ENCODE measurements around the gene KIF21B. TPM values are rescaled to one million over a fixed set of nuclear protein-coding genes. Genes with fewer than 3 reads are reported as not detected.

The KIF21B gene
- total and polyA plus RNA-seq, 2 of the 4 experiments (the other 2 are of a cell fraction) = 0.36 to 0.55 TPM

GRCh38 chr1:201006450-201006849 lies 17.1 kb downstream of the KIF21B start:
- TF ChIP-seq CHD1 (IDR thresholded peaks at IDR 0.05; ENCODE audit: low read depth, low read length) = no peak
- TF ChIP-seq MAZ (IDR thresholded peaks at IDR 0.05; ENCODE audit: borderline replicate concordance, low read depth, low read length) = no peak
- TF ChIP-seq RCOR1 (IDR thresholded peaks at IDR 0.05; ENCODE audit: insufficient replicate concordance, low read length) = no peak
- no peak for TF ChIP-seq CTCF (conservative IDR thresholded peaks at IDR 0.05; ENCODE audit: low read depth, low read length)
- no peak for TF ChIP-seq NFE2L2 (IDR thresholded peaks at IDR 0.05; ENCODE audit: low read depth, low read length)
- no peak for TF ChIP-seq CEBPB (IDR thresholded peaks at IDR 0.05; ENCODE audit: low read depth, low read length)
- no peak for TF ChIP-seq MXI1 (IDR thresholded peaks at IDR 0.05; ENCODE audit: borderline replicate concordance, low read depth, low read length)
- TF ChIP-seq RAD21 (IDR thresholded peaks at IDR 0.05; ENCODE audit: low read length) = no peak
- TF ChIP-seq ELK1 (IDR thresholded peaks at IDR 0.05; ENCODE audit: borderline replicate concordance, low read depth, low read length) = no peak
- POLR2A ChIA-PET (ENCODE audit: unreplicated experiment) = no interaction called here
- no peak overlapping the region for H3K56ac ChIP-seq (ENCODE audit: extremely low read depth, insufficient read depth, low read length)
- H2BK120ac ChIP-seq (ENCODE audit: low read depth, low read length) = no peak overlapping the region
- no peak overlapping the region for H2AK5ac ChIP-seq (ENCODE audit: low read depth, low read length)
- intact Hi-C loops (cut with micrococcal nuclease) = no loop called here
- H3K4me1 ChIP-seq (ENCODE audit: control insufficient read depth, insufficient read depth, low read length) = no peaks in the 10 kb centered on the region
- no peak overlapping the region for H4K8ac ChIP-seq (ENCODE audit: low read depth in 2 of 2, low read length in 2 of 2)
- no TSS peak for BruUV-seq (replicated peaks)
- no peaks in the 10 kb centered on the region; the same call in 1 of the 2 replicates for H3K36me3 ChIP-seq (ENCODE audit: control insufficient read depth, insufficient read depth, low read length)
- no peak overlapping the region for H2BK20ac ChIP-seq (ENCODE audit: low read depth, low read length)
- H3K18ac ChIP-seq (ENCODE audit: low read depth, low read length) = no peak overlapping the region
- no peak overlapping the region for H2AFZ ChIP-seq (replicated peaks; ENCODE audit: low read length, poor library complexity)
- no peak overlapping the region for H2BK15ac ChIP-seq (ENCODE audit: low read depth, low read length)
- H4K91ac ChIP-seq (ENCODE audit: insufficient read depth, low read depth, low read length) = no peak overlapping the region
- H3K27me3 ChIP-seq (ENCODE audit: control insufficient read depth, insufficient read depth, low read length) = peaks cover 14% of the 10 kb centered on the region; the same call in 1 of the 2 replicates
- WGBS, 2 experiments (ENCODE audit: extremely low coverage in 2 of 2, insufficient read length in 1 of 2) = no CpG with 5 or more reads among the region's 2 CpGs
- H3K9me1 ChIP-seq (ENCODE audit: insufficient read depth, low read length) = no peaks in the 10 kb centered on the region
- H3K9me3 ChIP-seq (ENCODE audit: control insufficient read depth, insufficient read depth, low read length) = no peaks in the 10 kb centered on the region
- no peak overlapping the region for H3K4me2 ChIP-seq (ENCODE audit: low read depth, low read length)
- no peak overlapping the region for H2BK5ac ChIP-seq (ENCODE audit: low read depth, low read length, poor library complexity, severe bottlenecking)
- in situ Hi-C loops (cut with MboI; ENCODE audit: low sequenced_read_pairs) = no loop called here
- H3K4ac ChIP-seq (ENCODE audit: low read depth, low read length) = no peak overlapping the region
- H3K79me1 ChIP-seq (ENCODE audit: low read depth in 1 of 2, low read length in 2 of 2) = no peaks in the 10 kb centered on the region
- no peak overlapping the region for H3K9ac ChIP-seq (ENCODE audit: low read depth, low read length)
- H3K14ac ChIP-seq (replicated peaks; ENCODE audit: low read depth, low read length) = no peak overlapping the region
- ATAC-seq (ENCODE audit: low read depth) (no peak), DNase-seq (no peak)
- H4K5ac ChIP-seq (ENCODE audit: low read depth, low read length) = no peak overlapping the region
- H4K20me1 ChIP-seq (ENCODE audit: insufficient read depth, low read length) = no peaks in the 10 kb centered on the region
- H2AK9ac ChIP-seq (replicated peaks; ENCODE audit: low read depth, low read length, poor library complexity) = no peak overlapping the region
- H3K27ac ChIP-seq (ENCODE audit: insufficient read depth, low read length) = no peak overlapping the region
- H3K4me3 ChIP-seq (ENCODE audit: insufficient read depth, low read depth, low read length) = no peak overlapping the region
- H3K23ac ChIP-seq (ENCODE audit: low read depth, low read length) = no peak overlapping the region
- CTCF ChIA-PET = no interaction called here
- dilution Hi-C loops (cut with HindIII; ENCODE audit: low sequenced_read_pairs, unreplicated experiment) = no loop called here

Data from IMR-90 (cell line).